Bronchial epithelial cell (primary cell): ENCODE results near the gene TXNDC15. TPM values are rescaled to one million over a fixed set of nuclear protein-coding genes. Genes with fewer than 3 reads are reported as not detected.
A peak's percentile ranks its signal among the peaks of the same experiment; 100 is the strongest.

Experiments used
- DNase-seq: peaks from one replicate; pipeline ENCODE4 v3.0.0-alpha.2; 2010; ENCODE audit warnings: low read depth
- FAIRE-seq: peaks from 2 replicates; lab custom pipeline; 2011; peaks lifted over from hg19 to GRCh38; lab: Jason Lieb, UNC
- H3K27me3 ChIP-seq: 2 replicates; pipeline ENCODE4 v1.5.1; 2011; ENCODE audit warnings: low read length; ENCODE audit not compliant: control insufficient read depth, insufficient read depth
- H3K36me3 ChIP-seq: 2 replicates; pipeline ENCODE4 v1.5.1; 2011; ENCODE audit warnings: low read length; ENCODE audit not compliant: control insufficient read depth, insufficient read depth
- H3K4me3 ChIP-seq: 2 replicates; pipeline ENCODE4 v1.5.1; 2011; ENCODE audit warnings: mild to moderate bottlenecking, low read depth, low read length, control low read depth
- CTCF ChIP-seq: IDR thresholded peaks from 2 replicates; pipeline ENCODE4 v1.5.1; 2011; ENCODE audit warnings: mild to moderate bottlenecking, moderate library complexity, low read length, control low read depth, inconsistent platforms; ENCODE audit not compliant: insufficient read depth, severe bottlenecking
- total RNA-seq: library from RNA; depleted of rRNA; stranded (reverse); fragments of >200 nt; gene quantifications from 2 replicates; pipeline ENCODE4 v1.2.1, GENCODE V29; 2014

TXNDC15 gene
- total RNA-seq, result 45.2 and 45.8 TPM in 2 replicates

DNA sequence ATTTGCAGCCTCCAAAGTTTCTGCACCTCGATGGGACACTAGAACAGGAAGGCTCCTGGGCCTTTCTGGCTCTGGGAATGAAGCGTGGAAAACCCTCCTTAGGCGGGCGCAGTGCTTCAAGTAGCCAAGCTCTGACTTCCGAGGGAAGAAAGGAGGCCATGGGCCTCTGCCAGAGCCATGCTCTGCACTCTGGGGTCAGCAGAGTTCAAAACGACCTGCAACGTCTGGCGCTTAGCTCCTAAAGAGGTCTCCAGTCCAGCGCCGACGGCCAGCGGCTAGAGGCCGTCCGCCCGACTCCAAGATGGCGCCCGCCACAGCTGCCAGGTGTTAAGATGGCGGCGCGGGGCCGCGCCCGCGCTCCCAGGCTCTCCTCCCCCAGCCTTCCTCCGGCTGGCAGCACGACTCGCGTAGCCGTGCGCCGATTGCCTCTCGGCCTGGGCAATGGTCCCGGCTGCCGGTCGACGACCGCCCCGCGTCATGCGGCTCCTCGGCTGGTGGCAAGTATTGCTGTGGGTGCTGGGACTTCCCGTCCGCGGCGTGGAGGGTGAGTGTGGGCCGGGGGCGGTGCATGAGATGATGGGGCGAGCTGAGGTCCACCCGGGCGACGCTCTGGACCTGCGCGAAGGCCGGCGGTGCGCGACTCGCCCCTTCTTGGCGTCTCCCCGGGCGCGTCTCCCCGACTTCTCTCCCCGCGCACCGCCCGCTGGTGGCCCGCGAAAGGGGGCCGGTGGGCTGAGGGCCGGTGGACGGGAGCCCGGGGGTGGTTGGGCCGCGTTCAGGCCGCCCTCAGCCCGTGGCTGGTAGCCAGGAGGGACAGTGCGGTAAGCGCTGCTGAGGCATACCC is at the start of gene TXNDC15:
TXNDC15 (plus strand) TSS at position 385 of the 844 bp plus-strand sequence; CDS start at position 442, 57 bp downstream.
- Histone ChIP-seq H3K27me3 (no peaks in the 10 kb centered on the region), H3K4me3 (peak within 1 kb of the TSS; percentile 85), H3K36me3 (no peaks in the 10 kb centered on the region)
- DNase-seq (peak; percentile 68), FAIRE-seq (no peak)
- no peak for TF ChIP-seq CTCF

- FAIRE-seq (no peak), DNase-seq (no peak)
- peaks cover 5% of the 10 kb centered on the region for H3K36me3 ChIP-seq
Measured at GRCh38 chr5:134824681-134825080, 49.5 kb upstream of the TXNDC15 start.

DNA sequence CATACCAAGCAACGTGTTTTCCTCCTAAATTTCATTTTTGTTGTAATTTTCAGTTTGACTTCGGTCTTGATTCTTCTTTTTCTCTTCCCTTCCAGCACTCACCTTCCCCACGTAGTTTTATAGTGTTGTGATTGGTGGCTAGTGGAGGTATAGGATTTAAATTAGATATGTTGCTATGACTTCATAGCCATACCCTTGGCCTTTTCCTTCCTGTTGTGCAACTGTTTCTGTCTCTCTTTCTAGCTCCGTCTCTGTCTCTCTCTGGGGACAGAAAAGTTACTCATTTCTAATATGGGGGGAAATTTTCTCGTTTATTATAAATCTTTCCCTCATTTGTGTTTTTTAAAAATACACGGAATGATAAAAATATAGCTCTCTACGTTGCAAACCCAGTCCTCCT is 49.0 kb upstream of the TXNDC15 start:
- Histone ChIP-seq H3K27me3 (no peaks in the 10 kb centered on the region), H3K4me3 (no peak overlapping the region), H3K36me3 (peaks cover 5% of the 10 kb centered on the region)
- no peak for FAIRE-seq
- no peak for TF ChIP-seq CTCF
- DNase-seq, result no peak

More at GRCh38 chr5:134824681-134825080, 49.5 kb upstream of the TXNDC15 start:
- TF ChIP-seq CTCF, result no peak
- no peak overlapping the region for H3K4me3 ChIP-seq
- no peaks in the 10 kb centered on the region for H3K27me3 ChIP-seq

DNA sequence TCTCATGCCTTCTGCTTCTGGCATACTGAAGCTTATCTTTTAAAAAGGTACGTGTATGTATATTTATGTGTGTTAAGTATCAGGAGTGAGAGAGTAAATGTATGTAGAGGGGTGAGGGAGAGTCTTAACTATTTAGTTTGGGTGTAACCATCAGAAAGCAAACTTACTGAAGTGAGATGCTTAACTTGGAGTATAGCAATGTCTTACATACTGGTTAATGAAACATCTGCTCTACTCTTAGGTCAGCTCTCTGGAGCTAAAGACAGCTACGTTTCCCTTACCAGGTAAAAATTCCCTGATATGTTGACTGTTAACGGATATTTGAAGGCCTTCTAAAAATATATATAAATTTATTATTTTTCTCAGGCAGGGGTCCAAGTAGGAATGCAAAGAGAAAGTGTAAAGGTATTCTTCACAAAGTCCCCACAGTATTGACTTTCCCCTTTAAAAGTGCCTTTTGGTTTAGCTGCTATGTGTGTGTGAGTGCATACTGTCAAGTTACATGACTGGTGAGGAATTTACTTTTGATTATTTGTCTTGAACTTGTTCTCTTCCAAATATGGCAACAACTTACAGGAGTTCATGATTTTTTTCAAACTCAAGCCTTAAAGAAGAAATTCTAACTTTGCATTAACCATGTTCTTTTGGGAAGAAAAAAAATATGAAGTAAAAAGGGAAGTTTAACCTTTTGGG is 40.7 kb upstream of the TXNDC15 start:
- Histone ChIP-seq H3K4me3 (no peak overlapping the region), H3K27me3 (no peaks in the 10 kb centered on the region), H3K36me3 (no peaks in the 10 kb centered on the region)
- FAIRE-seq, result no peak
- no peak for DNase-seq
- TF ChIP-seq CTCF, result no peak

- Histone ChIP-seq H3K27me3 (no peaks in the 10 kb centered on the region), H3K36me3 (no peaks in the 10 kb centered on the region), H3K4me3 (no peak overlapping the region)
- TF ChIP-seq CTCF, result no peak
- FAIRE-seq, result no peak
- DNase-seq, result no peak
Measured at GRCh38 chr5:134835623-134836022, 38.5 kb upstream of the TXNDC15 start.
